Measurements from ENCODE around the gene KCNJ12. TPM values are rescaled to one million over a fixed set of nuclear protein-coding genes. Genes with fewer than 3 reads are reported as not detected.

KCNJ12 gene
- total RNA-seq, 4 donors from 2014 or later = 18.2 to 35.7 (median 29.2) TPM

DNA sequence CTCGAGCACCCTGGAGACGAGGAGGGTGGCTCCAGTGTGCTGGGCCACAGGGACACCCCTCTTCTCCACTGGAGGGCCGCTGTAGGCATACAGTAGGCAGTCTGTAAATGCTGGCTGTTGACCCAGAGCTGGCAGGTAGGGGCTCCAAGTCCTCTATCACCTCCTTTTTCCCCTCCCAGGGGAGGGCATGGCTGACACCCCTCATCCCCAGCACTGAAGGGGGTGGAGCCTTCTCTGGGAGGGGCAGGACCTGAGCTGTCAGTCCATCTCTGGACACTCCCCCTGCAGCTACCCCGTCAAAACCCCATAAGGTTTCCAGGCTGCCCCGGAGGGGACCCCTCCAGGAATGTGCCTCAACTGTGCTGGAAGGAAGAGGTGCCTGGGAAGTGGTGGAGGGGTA, 2.4 kb downstream of the KCNJ12 start:
- peaks cover 28 to 56% of the 10 kb centered on the region in 2 donors for H3K4me1 ChIP-seq
- no peaks in the 10 kb centered on the region for H3K36me3 ChIP-seq
- no peaks in the 10 kb centered on the region for H3K27me3 ChIP-seq
- H3K27ac ChIP-seq = peak overlapping the region; percentile 88 to 93 (median 89)
- TF ChIP-seq, protein P1, sequence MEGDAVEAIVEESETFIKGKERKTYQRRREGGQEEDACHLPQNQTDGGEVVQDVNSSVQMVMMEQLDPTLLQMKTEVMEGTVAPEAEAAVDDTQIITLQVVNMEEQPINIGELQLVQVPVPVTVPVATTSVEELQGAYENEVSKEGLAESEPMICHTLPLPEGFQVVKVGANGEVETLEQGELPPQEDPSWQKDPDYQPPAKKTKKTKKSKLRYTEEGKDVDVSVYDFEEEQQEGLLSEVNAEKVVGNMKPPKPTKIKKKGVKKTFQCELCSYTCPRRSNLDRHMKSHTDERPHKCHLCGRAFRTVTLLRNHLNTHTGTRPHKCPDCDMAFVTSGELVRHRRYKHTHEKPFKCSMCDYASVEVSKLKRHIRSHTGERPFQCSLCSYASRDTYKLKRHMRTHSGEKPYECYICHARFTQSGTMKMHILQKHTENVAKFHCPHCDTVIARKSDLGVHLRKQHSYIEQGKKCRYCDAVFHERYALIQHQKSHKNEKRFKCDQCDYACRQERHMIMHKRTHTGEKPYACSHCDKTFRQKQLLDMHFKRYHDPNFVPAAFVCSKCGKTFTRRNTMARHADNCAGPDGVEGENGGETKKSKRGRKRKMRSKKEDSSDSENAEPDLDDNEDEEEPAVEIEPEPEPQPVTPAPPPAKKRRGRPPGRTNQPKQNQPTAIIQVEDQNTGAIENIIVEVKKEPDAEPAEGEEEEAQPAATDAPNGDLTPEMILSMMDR (IDR thresholded peaks at IDR 0.05 in 4 of 5, conservative IDR thresholded peaks at IDR 0.05 in 1 of 5) = no peak
- TF ChIP-seq POLR2A (IDR thresholded peaks at IDR 0.05) = no peak
- intact Hi-C loops (cut with DNase I; ENCODE audit: low total_unique reads) = loop anchor here (5.0 kb wide), 3 partner anchors 41 to 134 kb away; partner anchors contain the start of gene MAP2K3
- ATAC-seq (no peak), DNase-seq (peak in 1 of 2 donors; percentile 31)
- peak overlapping the region in 1 of 4 donors; percentile 68 for H3K4me3 ChIP-seq
- H3K9me3 ChIP-seq = no peaks in the 10 kb centered on the region
- in situ Hi-C loops (cut with MboI; ENCODE audit: low sequenced_read_pairs in 4 of 4) = no loop called here

GRCh38 chr17:21379080-21379711, 3.0 kb downstream of the KCNJ12 start:
- TF ChIP-seq, protein P1 (IDR thresholded peaks at IDR 0.05 in 4 of 5, conservative IDR thresholded peaks at IDR 0.05 in 1 of 5) = no peak
- no peak for TF ChIP-seq POLR2A (IDR thresholded peaks at IDR 0.05)
- Histone ChIP-seq H3K36me3 (no peaks in the 10 kb centered on the region), H3K27me3 (no peaks in the 10 kb centered on the region), H3K4me3 (peak overlapping the region in 3 of 4 donors; percentile 4 to 19 (median 12)), H3K27ac (peak overlapping the region; percentile 88 to 93 (median 89)), H3K4me1 (peaks cover 28 to 57% of the 10 kb centered on the region in 2 donors), H3K9me3 (no peaks in the 10 kb centered on the region)
- ATAC-seq (peak; percentile 58 to 63), DNase-seq (peak; percentile 82 to 95)
- in situ Hi-C loops (cut with MboI; ENCODE audit: low sequenced_read_pairs in 4 of 4) (no loop called here), intact Hi-C loops (cut with DNase I; ENCODE audit: low total_unique reads) (loop anchor here (5.0 kb wide), 3 partner anchors 42 to 133 kb away; partner anchors contain the start of gene MAP2K3)

DNA sequence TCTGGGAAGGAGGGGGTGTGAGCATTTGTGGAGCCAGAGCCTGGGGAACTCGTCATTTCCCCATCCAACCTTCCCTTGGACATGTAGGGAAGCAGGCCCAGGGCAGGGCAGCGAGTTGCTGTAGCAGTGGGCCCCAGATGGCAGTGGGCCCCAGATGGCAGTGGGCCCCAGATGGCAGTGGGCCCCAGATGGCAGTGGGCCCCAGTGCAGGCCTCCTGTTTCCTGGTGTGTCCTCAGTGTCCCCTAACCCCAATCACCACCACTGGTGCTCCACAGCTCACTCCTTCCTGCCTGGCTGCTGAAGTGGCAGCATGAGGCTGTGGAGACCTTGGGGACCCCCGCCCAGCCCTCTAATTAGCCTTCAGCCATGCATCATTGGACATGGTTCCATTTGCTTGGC, 4.5 kb downstream of the KCNJ12 start:
- TF ChIP-seq, protein P1 (IDR thresholded peaks at IDR 0.05 in 4 of 5, conservative IDR thresholded peaks at IDR 0.05 in 1 of 5) = no peak
- TF ChIP-seq POLR2A (IDR thresholded peaks at IDR 0.05) = no peak
- no peak for ATAC-seq
- no peak overlapping the region for H3K4me3 ChIP-seq
- in situ Hi-C loops (cut with MboI; ENCODE audit: low sequenced_read_pairs in 4 of 4) (no loop called here), intact Hi-C loops (cut with DNase I; ENCODE audit: low total_unique reads) (no loop called here)
- H3K36me3 ChIP-seq = no peaks in the 10 kb centered on the region
- no peak for DNase-seq
- no peaks in the 10 kb centered on the region for H3K9me3 ChIP-seq
- H3K4me1 ChIP-seq = peaks cover 28 to 57% of the 10 kb centered on the region in 2 donors
- H3K27ac ChIP-seq = peak overlapping the region; percentile 88 to 93 (median 89)
- no peaks in the 10 kb centered on the region for H3K27me3 ChIP-seq

DNA sequence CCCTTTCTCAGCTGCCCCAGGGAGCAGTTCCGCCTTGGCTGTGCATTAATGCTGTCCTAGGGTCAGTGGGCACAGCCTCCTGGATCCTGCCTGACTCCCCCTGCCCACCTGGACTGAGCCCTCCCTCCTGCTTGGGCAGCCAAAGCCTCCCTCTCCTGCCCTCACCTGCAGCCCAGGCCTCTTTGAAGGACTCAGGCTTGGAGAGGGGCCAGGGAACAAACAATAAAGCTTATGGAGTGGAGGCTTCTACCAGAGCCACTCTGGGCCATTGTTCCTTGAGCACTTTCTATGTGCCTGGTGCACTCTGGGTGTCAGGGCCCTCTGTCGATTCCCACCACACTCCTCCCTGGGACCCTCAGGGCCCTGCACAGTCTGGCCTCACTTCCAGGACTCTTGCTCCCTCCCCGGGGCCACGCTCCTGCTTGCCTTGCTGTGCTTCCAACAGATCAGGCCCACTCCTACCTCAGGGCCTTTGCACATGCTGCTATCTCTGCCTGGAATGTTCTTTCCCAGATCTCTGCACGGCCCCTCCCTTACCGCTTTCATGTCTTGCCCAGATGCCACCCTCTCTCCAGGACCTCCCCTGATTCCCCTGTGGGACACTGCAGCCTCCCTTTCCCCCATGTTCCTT, 5.0 kb downstream of the KCNJ12 start:
- intact Hi-C loops (cut with DNase I; ENCODE audit: low total_unique reads) = no loop called here
- Histone ChIP-seq H3K36me3 (no peaks in the 10 kb centered on the region), H3K4me3 (no peak overlapping the region), H3K4me1 (peaks cover 28 to 57% of the 10 kb centered on the region in 2 donors), H3K27me3 (no peaks in the 10 kb centered on the region), H3K9me3 (no peaks in the 10 kb centered on the region), H3K27ac (peak overlapping the region; percentile 88 to 93 (median 89))
- ATAC-seq = no peak
- no peak for DNase-seq
- TF ChIP-seq, protein P1 (IDR thresholded peaks at IDR 0.05 in 4 of 5, conservative IDR thresholded peaks at IDR 0.05 in 1 of 5) = no peak
- TF ChIP-seq POLR2A (IDR thresholded peaks at IDR 0.05) = no peak
- in situ Hi-C loops (cut with MboI; ENCODE audit: low sequenced_read_pairs in 4 of 4) = no loop called here

Data from gastrocnemius medialis (tissue), 4 donors.